ENCODE measurements around the gene EEF1AKMT4. TPM values are rescaled to one million over a fixed set of nuclear protein-coding genes. Genes with fewer than 3 reads are reported as not detected.

The EEF1AKMT4 gene
- total RNA-seq, 1 experiment from 2014 or later: 5.4 TPM

DNA sequence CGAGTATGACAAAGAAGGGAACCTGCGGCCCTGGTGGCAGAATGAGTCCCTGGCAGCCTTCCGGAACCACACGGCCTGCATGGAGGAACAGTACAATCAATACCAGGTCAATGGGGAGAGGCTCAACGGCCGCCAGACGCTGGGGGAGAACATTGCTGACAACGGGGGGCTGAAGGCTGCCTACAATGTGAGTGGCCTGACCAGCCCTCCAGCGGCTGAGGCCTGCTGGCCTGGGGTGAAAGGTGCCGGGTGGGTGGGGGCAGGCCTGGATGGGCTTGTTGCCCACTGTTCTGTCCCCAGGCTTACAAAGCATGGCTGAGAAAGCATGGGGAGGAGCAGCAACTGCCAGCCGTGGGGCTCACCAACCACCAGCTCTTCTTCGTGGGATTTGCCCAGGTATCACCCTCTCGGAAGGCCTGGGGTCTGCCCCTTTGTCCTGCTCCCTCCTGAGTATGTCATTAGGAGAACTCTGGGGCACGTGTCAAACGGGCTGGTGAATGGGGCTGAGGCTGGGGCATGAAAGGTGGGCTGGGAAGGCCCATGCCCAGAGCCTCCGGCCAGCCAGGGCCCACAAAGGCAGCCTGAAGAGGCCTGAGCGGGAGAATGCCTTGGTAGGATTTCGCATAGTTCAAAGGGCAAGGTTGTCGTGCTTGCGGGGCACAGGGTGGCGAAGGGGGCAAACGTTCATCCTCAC is 41.7 kb downstream of the EEF1AKMT4 start:
- H3K4me3 ChIP-seq: no peak overlapping the region
- no peak for DNase-seq
- no peaks in the 10 kb centered on the region for H3K36me3 ChIP-seq
- no peaks in the 10 kb centered on the region for H3K9me3 ChIP-seq (replicated peaks)
- no peak overlapping the region for H3K27ac ChIP-seq
- no peaks in the 10 kb centered on the region for H3K4me1 ChIP-seq
- no peaks in the 10 kb centered on the region; the same call in 1 of the 2 replicates for H3K27me3 ChIP-seq

DNA sequence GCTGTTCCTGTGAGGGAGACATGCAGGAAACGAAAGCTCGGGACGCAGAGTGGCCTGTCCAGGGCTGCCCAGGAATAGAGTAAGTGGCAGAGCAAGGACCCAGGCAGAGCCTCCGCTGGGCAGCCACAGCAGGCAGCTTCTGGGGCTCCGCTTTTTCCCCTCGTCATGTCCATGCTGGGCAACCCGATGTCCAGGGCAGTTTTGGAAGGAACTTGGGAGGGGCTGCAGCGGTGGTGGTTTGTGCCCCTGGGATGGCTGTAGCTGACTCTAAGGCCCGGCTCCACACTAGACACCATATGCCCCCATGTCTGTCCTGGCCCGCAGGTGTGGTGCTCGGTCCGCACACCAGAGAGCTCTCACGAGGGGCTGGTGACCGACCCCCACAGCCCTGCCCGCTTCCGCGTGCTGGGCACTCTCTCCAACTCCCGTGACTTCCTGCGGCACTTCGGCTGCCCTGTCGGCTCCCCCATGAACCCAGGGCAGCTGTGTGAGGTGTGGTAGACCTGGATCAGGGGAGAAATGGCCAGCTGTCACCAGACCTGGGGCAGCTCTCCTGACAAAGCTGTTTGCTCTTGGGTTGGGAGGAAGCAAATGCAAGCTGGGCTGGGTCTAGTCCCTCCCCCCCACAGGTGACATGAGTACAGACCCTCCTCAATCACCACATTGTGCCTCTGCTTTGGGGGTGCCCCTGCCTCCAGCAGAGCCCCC is 42.4 kb downstream of the EEF1AKMT4 start:
- Histone ChIP-seq H3K36me3 (no peaks in the 10 kb centered on the region), H3K4me3 (no peak overlapping the region), H3K27ac (no peak overlapping the region), H3K27me3 (no peaks in the 10 kb centered on the region; the same call in 1 of the 2 replicates), H3K9me3 (replicated peaks) (no peaks in the 10 kb centered on the region), H3K4me1 (no peaks in the 10 kb centered on the region)
- no peak for DNase-seq

DNA sequence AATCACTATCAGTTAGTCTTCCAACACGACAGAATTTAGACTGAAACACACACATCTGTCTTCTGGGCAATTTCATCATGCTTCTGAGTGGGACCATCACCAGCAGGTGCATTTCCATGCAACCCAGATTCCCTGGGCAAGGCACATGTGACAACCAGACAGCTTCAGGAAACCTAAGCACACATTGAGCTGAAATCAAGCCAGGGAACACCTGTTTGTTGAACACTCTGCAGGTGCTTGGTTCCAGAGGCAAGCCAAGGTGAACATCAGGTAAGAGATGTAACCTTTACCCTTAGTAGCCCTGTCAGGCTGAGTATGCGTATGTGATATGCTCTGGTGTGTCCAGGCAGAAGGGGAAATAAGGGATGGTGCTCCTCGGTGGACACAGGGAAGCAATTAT is 46.3 kb downstream of the EEF1AKMT4 start:
- Histone ChIP-seq H3K4me1 (no peaks in the 10 kb centered on the region), H3K4me3 (no peak overlapping the region), H3K36me3 (peaks cover 6% of the 10 kb centered on the region; the same call in 1 of the 2 replicates), H3K27ac (no peak overlapping the region), H3K27me3 (no peaks in the 10 kb centered on the region; the same call in 1 of the 2 replicates), H3K9me3 (replicated peaks) (no peaks in the 10 kb centered on the region)
- DNase-seq: no peak

DNA sequence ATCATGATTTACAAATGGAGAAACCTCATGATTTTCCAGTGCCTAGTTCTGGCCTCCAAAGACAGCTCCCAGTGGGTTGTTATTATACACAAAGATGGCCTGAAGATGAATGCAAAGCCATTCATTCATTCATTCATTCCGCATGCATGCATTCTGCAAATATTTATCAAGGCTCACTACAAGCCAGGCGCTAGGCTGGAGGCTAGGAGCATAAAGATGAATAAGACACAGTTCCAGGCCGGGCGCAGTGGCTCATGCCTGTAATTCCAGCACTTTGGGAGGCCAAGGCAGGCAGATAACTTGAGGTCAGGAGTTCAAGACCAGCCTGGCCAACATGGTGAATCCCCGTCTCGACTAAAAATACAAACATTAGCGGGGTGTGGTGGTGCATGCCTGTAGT is 47.1 kb downstream of the EEF1AKMT4 start:
- Histone ChIP-seq H3K4me1 (no peaks in the 10 kb centered on the region), H3K9me3 (replicated peaks) (no peaks in the 10 kb centered on the region)
- DNase-seq: no peak

DNA sequence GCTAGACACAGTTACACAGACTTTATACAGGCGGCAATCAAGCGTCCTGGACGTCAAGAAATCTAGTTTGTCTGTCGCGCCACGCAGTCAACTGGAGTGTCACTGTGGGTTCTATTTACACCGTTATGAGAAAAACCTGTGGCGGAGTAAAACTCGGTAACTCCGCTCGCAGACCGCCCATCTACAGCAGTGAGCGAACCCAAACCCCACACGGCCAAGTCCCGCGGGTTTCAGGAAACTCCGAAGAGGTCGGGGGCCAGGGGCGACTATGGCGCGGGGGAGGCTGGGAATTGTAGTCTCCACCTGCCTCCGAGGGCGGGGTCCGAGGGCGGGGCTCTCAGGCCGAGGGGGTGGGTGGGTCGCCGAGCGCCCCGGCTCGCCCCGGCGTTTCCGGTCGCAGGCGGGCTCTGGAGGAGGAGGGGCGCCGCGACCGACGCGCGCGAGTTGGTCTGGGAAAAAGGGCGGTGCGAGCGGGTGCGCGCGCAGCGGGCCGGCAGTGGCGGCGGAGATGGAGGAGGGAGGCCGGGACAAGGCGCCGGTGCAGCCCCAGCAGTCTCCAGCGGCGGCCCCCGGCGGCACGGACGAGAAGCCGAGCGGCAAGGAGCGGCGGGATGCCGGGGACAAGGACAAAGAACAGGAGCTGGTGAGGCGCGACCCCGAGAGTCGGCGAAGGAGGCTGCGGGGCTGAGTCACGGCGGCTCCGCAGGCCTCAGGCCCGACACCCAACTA is 49.5 kb downstream of the EEF1AKMT4 start, which contains the start of gene PSMD2:
Gene PSMD2, plus strand, starts transcription at position 483 of the 729 bp plus-strand sequence. Its CDS starts 26 bp downstream, at position 509.
- no peaks in the 10 kb centered on the region for H3K9me3 ChIP-seq (replicated peaks)
- DNase-seq: peak; percentile 96 to 97

More for the DNA sequence above, 47.1 kb downstream of the EEF1AKMT4 start:
- H3K27me3 ChIP-seq: no peaks in the 10 kb centered on the region; the same call in 1 of the 2 replicates
- no peak overlapping the region for H3K4me3 ChIP-seq
- H3K27ac ChIP-seq: no peak overlapping the region
- H3K36me3 ChIP-seq: peaks cover 15% of the 10 kb centered on the region

DNA sequence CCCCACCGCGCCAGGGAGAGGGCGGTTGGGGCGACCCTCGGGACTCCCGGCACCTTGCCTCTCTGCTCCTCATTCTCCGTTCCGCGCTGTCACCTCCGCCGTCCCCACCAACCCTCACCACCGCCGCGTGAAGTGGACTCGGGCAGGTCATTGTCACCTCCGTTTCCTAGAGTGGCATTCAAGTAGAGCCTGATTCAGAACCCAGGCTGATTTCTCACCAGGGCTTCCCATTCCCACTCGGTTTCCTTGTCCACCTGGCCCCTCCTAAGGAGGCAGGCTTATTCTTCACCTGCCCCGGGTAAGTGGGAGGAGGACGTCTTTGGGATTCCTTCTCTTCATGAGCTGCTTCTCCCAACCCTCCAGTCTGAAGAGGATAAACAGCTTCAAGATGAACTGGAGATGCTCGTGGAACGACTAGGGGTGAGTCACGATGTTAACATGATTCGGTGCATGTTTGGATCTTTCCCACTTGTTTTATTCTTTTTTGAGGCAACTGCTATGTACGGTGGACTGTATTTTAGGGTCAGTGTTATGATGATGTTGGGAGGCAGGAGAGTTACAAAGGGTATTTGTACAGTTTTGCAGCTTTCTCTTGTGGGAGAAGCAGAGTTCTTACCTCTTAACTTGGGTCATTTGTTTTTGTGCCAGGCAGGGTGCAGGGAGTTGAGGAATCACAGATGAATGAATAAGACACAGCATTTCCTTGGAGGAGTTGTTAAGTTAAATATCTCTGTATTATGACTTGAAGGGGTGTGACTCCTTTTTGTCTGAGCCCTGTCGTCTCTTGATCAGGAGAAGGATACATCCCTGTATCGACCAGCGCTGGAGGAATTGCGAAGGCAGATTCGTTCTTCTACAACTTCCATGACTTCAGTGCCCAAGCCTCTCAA is 50.3 kb downstream of the EEF1AKMT4 start:
- no peak for DNase-seq
- H3K9me3 ChIP-seq (replicated peaks): no peaks in the 10 kb centered on the region
- H3K27ac ChIP-seq: peak overlapping the region; percentile 60
- peak overlapping the region; percentile 99 for H3K4me3 ChIP-seq
- no peaks in the 10 kb centered on the region for H3K27me3 ChIP-seq
- H3K4me1 ChIP-seq: no peaks in the 10 kb centered on the region
- H3K36me3 ChIP-seq: peaks cover 43% of the 10 kb centered on the region

More for the DNA sequence above, 49.5 kb downstream of the EEF1AKMT4 start, which contains the start of gene PSMD2:
- H3K27ac ChIP-seq: peak within 1 kb of the TSS; percentile 60
- no peaks in the 10 kb centered on the region for H3K27me3 ChIP-seq
- H3K4me3 ChIP-seq: peak within 1 kb of the TSS; percentile 99
- H3K36me3 ChIP-seq: peaks cover 36% of the 10 kb centered on the region
- H3K4me1 ChIP-seq: no peaks in the 10 kb centered on the region

DNA sequence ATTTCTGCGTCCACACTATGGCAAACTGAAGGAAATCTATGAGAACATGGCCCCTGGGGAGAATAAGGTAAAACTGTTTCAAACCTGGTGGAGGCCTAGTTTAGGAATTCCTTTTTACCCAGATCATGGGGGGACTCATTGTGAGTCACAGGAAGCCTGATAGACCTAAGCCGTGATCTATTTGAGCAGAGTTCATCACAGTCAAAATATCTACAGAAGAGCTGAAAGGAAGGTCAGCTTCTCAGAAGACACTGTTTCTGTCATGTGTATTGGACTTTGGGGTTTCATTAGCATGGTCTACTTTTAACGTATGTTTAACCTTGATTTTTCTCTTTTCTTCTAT is 50.9 kb downstream of the EEF1AKMT4 start:
- peak overlapping the region; percentile 99 for H3K4me3 ChIP-seq
- no peaks in the 10 kb centered on the region for H3K27me3 ChIP-seq
- no peaks in the 10 kb centered on the region for H3K4me1 ChIP-seq
- DNase-seq: no peak
- H3K27ac ChIP-seq: no peak overlapping the region
- H3K36me3 ChIP-seq: peaks cover 45% of the 10 kb centered on the region
- H3K9me3 ChIP-seq (replicated peaks): no peaks in the 10 kb centered on the region

DNA sequence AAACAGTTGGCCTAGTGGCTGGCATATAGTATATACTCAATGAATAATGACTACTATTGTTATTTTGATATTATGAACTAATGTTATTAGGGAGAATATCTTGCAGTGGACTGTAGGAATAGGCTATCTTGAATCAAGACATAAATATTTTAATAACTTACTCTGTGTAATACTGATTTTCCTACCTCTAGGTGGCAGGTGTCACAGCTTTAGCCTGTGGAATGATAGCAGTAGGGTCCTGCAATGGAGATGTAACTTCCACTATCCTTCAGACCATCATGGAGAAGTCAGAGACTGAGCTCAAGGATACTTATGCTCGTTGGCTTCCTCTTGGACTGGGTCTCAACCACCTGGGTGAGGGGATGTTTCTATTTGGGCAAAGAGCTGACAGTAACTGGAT is 56.1 kb downstream of the EEF1AKMT4 start:
- Histone ChIP-seq H3K36me3 (peaks cover 74% of the 10 kb centered on the region), H3K27me3 (no peaks in the 10 kb centered on the region), H3K9me3 (replicated peaks) (no peaks in the 10 kb centered on the region), H3K27ac (no peak overlapping the region), H3K4me3 (no peak overlapping the region), H3K4me1 (no peaks in the 10 kb centered on the region)
- DNase-seq: no peak

DNA sequence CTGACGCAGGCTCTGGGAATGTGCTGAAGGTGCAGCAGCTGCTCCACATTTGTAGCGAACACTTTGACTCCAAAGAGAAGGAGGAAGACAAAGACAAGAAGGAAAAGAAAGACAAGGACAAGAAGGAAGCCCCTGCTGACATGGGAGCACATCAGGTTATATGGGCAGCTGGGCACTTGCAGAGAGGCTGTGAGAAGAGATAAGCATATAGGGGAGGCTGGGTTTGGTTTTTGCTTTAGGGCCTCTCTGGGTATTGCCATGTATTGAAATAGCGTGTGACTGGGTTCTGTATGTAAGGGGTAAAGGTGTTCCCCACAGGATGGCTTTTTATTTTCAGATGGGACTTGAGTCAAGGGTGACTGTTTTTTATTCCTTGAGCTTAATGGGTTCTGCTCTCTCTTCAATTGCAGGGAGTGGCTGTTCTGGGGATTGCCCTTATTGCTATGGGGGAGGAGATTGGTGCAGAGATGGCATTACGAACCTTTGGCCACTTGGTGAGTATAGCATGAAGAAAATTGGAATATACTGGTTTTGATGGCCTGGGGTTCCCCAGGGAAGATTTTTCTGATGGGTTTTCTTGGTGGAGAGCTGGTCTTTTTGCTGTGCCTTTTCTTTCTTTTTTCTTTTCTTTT is 57.0 kb downstream of the EEF1AKMT4 start:
- Histone ChIP-seq H3K36me3 (peaks cover 65% of the 10 kb centered on the region), H3K4me3 (no peak overlapping the region), H3K27ac (no peak overlapping the region)

DNA sequence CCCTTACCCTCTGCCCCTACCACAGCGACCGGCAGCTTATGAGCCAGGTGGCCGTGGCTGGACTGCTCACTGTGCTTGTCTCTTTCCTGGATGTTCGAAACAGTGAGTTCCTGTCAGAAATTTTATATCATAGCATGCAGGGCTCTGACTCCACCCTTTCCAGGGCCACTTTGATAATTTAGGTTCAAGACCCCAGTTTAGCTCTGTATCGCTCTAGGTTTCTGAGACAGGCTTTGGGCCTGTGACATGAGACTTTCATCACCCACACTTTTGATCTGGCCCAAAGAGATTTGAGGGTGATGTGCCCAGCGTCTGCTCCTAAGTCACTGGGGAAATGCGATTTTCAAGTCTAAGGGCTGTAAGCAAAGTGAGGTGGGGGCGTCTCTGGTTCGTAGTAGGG is 58.4 kb downstream of the EEF1AKMT4 start:
- Histone ChIP-seq H3K9me3 (replicated peaks) (no peaks in the 10 kb centered on the region), H3K4me3 (no peak overlapping the region), H3K36me3 (peaks cover 50% of the 10 kb centered on the region), H3K27ac (no peak overlapping the region), H3K4me1 (no peaks in the 10 kb centered on the region), H3K27me3 (no peaks in the 10 kb centered on the region)
- no peak for DNase-seq

More for the DNA sequence above, 57.0 kb downstream of the EEF1AKMT4 start:
- no peaks in the 10 kb centered on the region for H3K9me3 ChIP-seq (replicated peaks)
- H3K4me1 ChIP-seq: no peaks in the 10 kb centered on the region
- no peak for DNase-seq
- H3K27me3 ChIP-seq: no peaks in the 10 kb centered on the region

Other genes with a start within 250 kb of the EEF1AKMT4 start
- gene ABCC5, start 231.8 kb upstream of the EEF1AKMT4 start, total RNA-seq (2014; rRNA removed; shearing (Covaris generic)): 11.2 and 15.0 TPM in 2 replicates
- not detected in 2 replicates for gene HTR3D, start 217.9 kb upstream of the EEF1AKMT4 start, total RNA-seq (2014; rRNA removed; shearing (Covaris generic))
- gene HTR3C, start 196.6 kb upstream of the EEF1AKMT4 start, total RNA-seq (2014; rRNA removed; shearing (Covaris generic)): not detected in 2 replicates
- 6.5 and 8.0 TPM in 2 replicates for gene HTR3E, start 152.6 kb upstream of the EEF1AKMT4 start, total RNA-seq (2014; rRNA removed; shearing (Covaris generic))
- gene EIF2B5, start 114.3 kb upstream of the EEF1AKMT4 start, total RNA-seq (2014; rRNA removed; shearing (Covaris generic)): 42.6 and 43.0 TPM in 2 replicates
- 38.5 and 43.7 TPM in 2 replicates for gene DVL3, start 94.3 kb upstream of the EEF1AKMT4 start, total RNA-seq (2014; rRNA removed; shearing (Covaris generic))
- gene AP2M1, start 74.8 kb upstream of the EEF1AKMT4 start, total RNA-seq (2014; rRNA removed; shearing (Covaris generic)): 194 and 196 TPM in 2 replicates
- gene ABCF3, start 63.5 kb upstream of the EEF1AKMT4 start, total RNA-seq (2014; rRNA removed; shearing (Covaris generic)): 29.4 and 32.6 TPM in 2 replicates
- 0.51 and 1.0 TPM in 2 replicates for gene VWA5B2, start 20.1 kb upstream of the EEF1AKMT4 start, total RNA-seq (2014; rRNA removed; shearing (Covaris generic))
- gene ALG3, start 710 bp upstream of the EEF1AKMT4 start, total RNA-seq (2014; rRNA removed; shearing (Covaris generic)): 37.0 and 38.2 TPM in 2 replicates
- gene CAMK2N2, start 11.9 kb downstream of the EEF1AKMT4 start, total RNA-seq (2014; rRNA removed; shearing (Covaris generic)): 4.0 and 6.0 TPM in 2 replicates
- 0.08 TPM in 1 of 2 replicates, not detected in the other for gene ECE2, start 26.4 kb downstream of the EEF1AKMT4 start, total RNA-seq (2014; rRNA removed; shearing (Covaris generic))
- gene PSMD2, start 49.6 kb downstream of the EEF1AKMT4 start, total RNA-seq (2014; rRNA removed; shearing (Covaris generic)): 302 TPM in 2 replicates
- 304 and 312 TPM in 2 replicates for gene EIF4G1, start 64.9 kb downstream of the EEF1AKMT4 start, total RNA-seq (2014; rRNA removed; shearing (Covaris generic))
- 4.8 and 5.9 TPM in 2 replicates for gene FAM131A, start 87.9 kb downstream of the EEF1AKMT4 start, total RNA-seq (2014; rRNA removed; shearing (Covaris generic))
- 4.1 and 5.5 TPM in 2 replicates for gene CLCN2, start 111.9 kb downstream of the EEF1AKMT4 start, total RNA-seq (2014; rRNA removed; shearing (Covaris generic))
- gene POLR2H, start 112.0 kb downstream of the EEF1AKMT4 start, total RNA-seq (2014; rRNA removed; shearing (Covaris generic)): 86.8 and 91.6 TPM in 2 replicates
- gene THPO, start 128.5 kb downstream of the EEF1AKMT4 start, total RNA-seq (2014; rRNA removed; shearing (Covaris generic)): 0.61 and 1.2 TPM in 2 replicates
- gene CHRD, start 130.4 kb downstream of the EEF1AKMT4 start, total RNA-seq (2014; rRNA removed; shearing (Covaris generic)): 8.2 and 9.0 TPM in 2 replicates

Data from SJCRH30 (cell line).